ENCODE results near the gene ATP5MK. TPM values are rescaled to one million over a fixed set of nuclear protein-coding genes. Genes with fewer than 3 reads are reported as not detected.
A peak's percentile ranks its signal among the peaks of the same experiment; 100 is the strongest.
"Not testable (repeated sequence)": the region's sequence is repeated elsewhere in the genome, so short reads cannot be mapped to it uniquely, and the experiment has no call there.

Gene ATP5MK
- total RNA-seq, 1 experiment from 2014 or later, result 556 TPM

- RAD21 ChIA-PET (ENCODE audit: low non-redundant PET in 1 of 2, low total read pairs in 2 of 2, uncharacterized antibody in 2 of 2, unreplicated experiment in 2 of 2); BruUV-seq (replicated peaks); H3K4me2 ChIP-seq (ENCODE audit: low read length); H3K4me1 ChIP-seq (ENCODE audit: control insufficient read depth in 1 of 2, insufficient read depth in 2 of 2, low read length in 2 of 2); H3K9ac ChIP-seq (ENCODE audit: low read length); H4K20me1 ChIP-seq (ENCODE audit: insufficient read depth); H3K4me3 ChIP-seq (replicated peaks in 1 of 2; ENCODE audit: low read depth in 1 of 2, low read length in 2 of 2); ATAC-seq; H3K27me3 ChIP-seq (ENCODE audit: insufficient read depth, low read length); H2AFZ ChIP-seq (ENCODE audit: low read depth, low read length, poor library complexity, severe bottlenecking); H3K9me2 ChIP-seq (ENCODE audit: insufficient read depth); H3K9me3 ChIP-seq (ENCODE audit: control insufficient read depth in 1 of 2, insufficient read depth in 1 of 2, low read depth in 1 of 2, low read length in 2 of 2); DNase-seq (ENCODE audit: low read depth, low spot score); H3K27ac ChIP-seq (ENCODE audit: low read depth, low read length): not testable (repeated sequence)
- peaks cover 69 to 90% of the 10 kb centered on the region in 2 experiments for H3K36me3 ChIP-seq (ENCODE audit: control insufficient read depth in 1 of 2, insufficient read depth in 2 of 2, low read length in 2 of 2)
- intact Hi-C loops (cut with micrococcal nuclease), result loop anchor here (1.0 to 2.0 kb wide), 2 partner anchors 65 to 270 kb away; no protein-coding TSS in a partner anchor
- H3K79me2 ChIP-seq (ENCODE audit: insufficient read depth, low read length), result peaks cover 58% of the 10 kb centered on the region; the same call in 1 of the 2 replicates
- CTCF ChIA-PET, result interaction anchor here (1.0 to 2.3 kb wide), 5 partner anchors 10 to 176 kb away, joined by 3 to 7 read pairs (median 4); no protein-coding TSS in a partner anchor
- POLR2A ChIA-PET, result interaction anchor here (1.0 kb wide), 1 partner anchor 68 kb away, joined by 3 read pairs; no protein-coding TSS in a partner anchor
Measured at GRCh38 chr10:103417148-103417469, 20.8 kb upstream of the ATP5MK start.

- ChIA-PET POLR2A (interaction anchor here (1.0 kb wide), 1 partner anchor 69 kb away, joined by 3 read pairs; no protein-coding TSS in a partner anchor), RAD21 (ENCODE audit: low non-redundant PET in 1 of 2, low total read pairs in 2 of 2, uncharacterized antibody in 2 of 2, unreplicated experiment in 2 of 2) (no interaction called here), CTCF (interaction anchor here (1.0 to 2.3 kb wide), 6 partner anchors 9 to 176 kb away, joined by 3 to 9 read pairs (median 6); no protein-coding TSS in a partner anchor)
- no peak for TF ChIP-seq TCF7L2 (IDR thresholded peaks at IDR 0.05; ENCODE audit: borderline replicate concordance, extremely low read depth, insufficient read depth, insufficient read length)
- TF ChIP-seq CTCF (IDR thresholded peaks at IDR 0.05 in 2 of 3, conservative IDR thresholded peaks at IDR 0.05 in 1 of 3; ENCODE audit: borderline replicate concordance in 1 of 3, insufficient read depth in 1 of 3, low read depth in 2 of 3, low read length in 2 of 3), result peak; percentile 57 to 93 (median 77)
- no peak for TF ChIP-seq ZNF274 (IDR thresholded peaks at IDR 0.05; ENCODE audit: low read depth, low read length)
- TF ChIP-seq RAD21 (IDR thresholded peaks at IDR 0.05; ENCODE audit: low read depth), result peak; percentile 92
- no peak for TF ChIP-seq SP1 (IDR thresholded peaks at IDR 0.05; ENCODE audit: low read depth)
- no peak for TF ChIP-seq ATF3 (IDR thresholded peaks at IDR 0.05)
- Histone ChIP-seq H3K4me2 (ENCODE audit: low read length) (no peak overlapping the region), H3K4me1 (ENCODE audit: control insufficient read depth in 1 of 2, insufficient read depth in 2 of 2, low read length in 2 of 2) (no peaks in the 10 kb centered on the region), H3K27me3 (ENCODE audit: insufficient read depth, low read length) (no peaks in the 10 kb centered on the region), H3K4me3 (replicated peaks in 1 of 2; ENCODE audit: low read depth in 1 of 2, low read length in 2 of 2) (no peak overlapping the region), H2AFZ (ENCODE audit: low read depth, low read length, poor library complexity, severe bottlenecking) (no peak overlapping the region), H3K27ac (ENCODE audit: low read depth, low read length) (no peak overlapping the region), H3K9ac (ENCODE audit: low read length) (no peak overlapping the region), H3K9me2 (ENCODE audit: insufficient read depth) (no peaks in the 10 kb centered on the region), H4K20me1 (ENCODE audit: insufficient read depth) (peaks cover 9% of the 10 kb centered on the region; the same call in 1 of the 2 replicates), H3K9me3 (ENCODE audit: control insufficient read depth in 1 of 2, insufficient read depth in 1 of 2, low read depth in 1 of 2, low read length in 2 of 2) (no peaks in the 10 kb centered on the region), H3K36me3 (ENCODE audit: control insufficient read depth in 1 of 2, insufficient read depth in 2 of 2, low read length in 2 of 2) (peaks cover 73 to 91% of the 10 kb centered on the region in 2 experiments), H3K79me2 (ENCODE audit: insufficient read depth, low read length) (peaks cover 58% of the 10 kb centered on the region; the same call in 1 of the 2 replicates)
- peak; percentile 80 for ATAC-seq
- intact Hi-C loops (cut with micrococcal nuclease), result loop anchor here (1.0 to 2.0 kb wide), 5 partner anchors 66 to 270 kb away; no protein-coding TSS in a partner anchor
- DNase-seq (ENCODE audit: low read depth, low spot score), result peak; percentile 58
- no TSS peak for BruUV-seq (replicated peaks)
Measured at GRCh38 chr10:103416436-103417147, 20.3 kb upstream of the ATP5MK start.

Measured in HCT116 (cell line).